HepG2 (cell line): ENCODE data around the gene AFF1. TPM values are rescaled to one million over a fixed set of nuclear protein-coding genes. Genes with fewer than 3 reads are reported as not detected.

ENCODE experiments used
- CCAR2 ChIP-seq: fragments of 200-400 bp; formaldehyde crosslinking; optimal IDR thresholded peaks from 2 replicates; pipeline ENCODE3; 2018; ENCODE audit warnings: low read depth, mild to moderate bottlenecking, low read length, moderate library complexity
- CENPX ChIP-seq: sonication (generic); formaldehyde crosslinking; IDR thresholded peaks from 2 replicates; pipeline ENCODE4 v1.9.0; 2021; ENCODE audit warnings: mild to moderate bottlenecking, missing genetic modification reagents, moderate library complexity
- DMAP1 ChIP-seq: IDR thresholded peaks from 2 replicates; pipeline ENCODE4 v1.6.1; 2016
- FLYWCH1 ChIP-seq: sonication (generic); formaldehyde crosslinking; IDR thresholded peaks from 2 replicates; pipeline ENCODE4 v1.8.1; 2023; ENCODE audit warnings: mild to moderate bottlenecking, missing genetic modification reagents
- FOXP1 ChIP-seq, 2 experiments: fragments of 450-650 bp in 1 of 2; IDR thresholded peaks; 2 replicates each; pipeline ENCODE4 v1.6.1; 2017 to 2018; ENCODE audit warnings: antibody characterized with exemption in 1 of 2
- KDM6A ChIP-seq: IDR thresholded peaks from 2 replicates; pipeline ENCODE4 v1.6.1; 2016; ENCODE audit warnings: low read depth
- KLF9 ChIP-seq: IDR thresholded peaks from 2 replicates; pipeline ENCODE4 v1.6.1; 2016; ENCODE audit warnings: low read depth
- NR2F2 ChIP-seq: IDR thresholded peaks from 2 replicates; pipeline ENCODE4 v1.6.1; 2012; ENCODE audit warnings: low read depth, inconsistent platforms, borderline replicate concordance
- PHF8 ChIP-seq: sonication (generic); formaldehyde crosslinking; IDR thresholded peaks from 2 replicates; pipeline ENCODE4 v1.5.0; 2020; ENCODE audit warnings: missing genetic modification reagents
- PLRG1 ChIP-seq: fragments of 450-650 bp; conservative IDR thresholded peaks from 2 replicates; pipeline ENCODE4 v1.6.1; 2016
- RNF219 ChIP-seq: sonication (generic); formaldehyde crosslinking; IDR thresholded peaks from 2 replicates; pipeline ENCODE4 v1.5.0; 2020; ENCODE audit warnings: mild to moderate bottlenecking, missing genetic modification reagents
- SETDB1 ChIP-seq: sonication (generic); formaldehyde crosslinking; IDR thresholded peaks from 2 replicates; pipeline ENCODE4 v1.5.1; 2020; ENCODE audit warnings: missing genetic modification reagents, mild to moderate bottlenecking, borderline replicate concordance
- SP1 ChIP-seq, 2 experiments: fragments of 450-650 bp in 1 of 2; sonication (generic) in 1 of 2; formaldehyde crosslinking in 1 of 2; IDR thresholded peaks; 2 replicates each; pipeline versions ENCODE4 v1.4.0 to v1.6.1; 2016 to 2020; ENCODE audit warnings: missing genetic modification reagents in 1 of 2
- TAF15 ChIP-seq: fragments of 200-400 bp; formaldehyde crosslinking; IDR thresholded peaks from one replicate; pipeline ENCODE4 v1.6.1; 2018; ENCODE audit warnings: mild to moderate bottlenecking, low read depth, low read length; ENCODE audit not compliant: poor library complexity, severe bottlenecking
- TBX2 ChIP-seq: sonication (generic); formaldehyde crosslinking; IDR thresholded peaks from 2 replicates; pipeline ENCODE4 v1.5.0; 2020; ENCODE audit warnings: missing genetic modification reagents, mild to moderate bottlenecking, borderline replicate concordance
- TOPORS ChIP-seq: sonication (generic); formaldehyde crosslinking; IDR thresholded peaks from 2 replicates; pipeline ENCODE4 v1.8.0; 2023; ENCODE audit warnings: mild to moderate bottlenecking, missing genetic modification reagents
- U2AF2 ChIP-seq: fragments of 200-400 bp; formaldehyde crosslinking; IDR thresholded peaks from 2 replicates; pipeline ENCODE4 v1.6.1; 2017; ENCODE audit warnings: low read depth, mild to moderate bottlenecking, low read length
- ZNF18 ChIP-seq: sonication (generic); formaldehyde crosslinking; IDR thresholded peaks from 2 replicates; pipeline ENCODE4 v1.8.0; 2022; ENCODE audit warnings: mild to moderate bottlenecking, missing genetic modification reagents; ENCODE audit not compliant: insufficient replicate concordance
- ZNF775 ChIP-seq: sonication (generic); formaldehyde crosslinking; IDR thresholded peaks from 2 replicates; pipeline ENCODE4 v1.4.0; 2020; ENCODE audit warnings: missing genetic modification reagents, mild to moderate bottlenecking, moderate library complexity, borderline replicate concordance
- ZNF790 ChIP-seq: sonication (generic); formaldehyde crosslinking; IDR thresholded peaks from 2 replicates; pipeline ENCODE4 v1.8.0; 2022; ENCODE audit warnings: missing genetic modification reagents, mild to moderate bottlenecking, borderline replicate concordance
- ZNF800 ChIP-seq: sonication (generic); formaldehyde crosslinking; IDR thresholded peaks from 2 replicates; pipeline ENCODE4 v1.4.0; 2020; ENCODE audit warnings: missing genetic modification reagents
- polyA plus RNA-seq, 8 experiments: library from polyadenylated mRNA; depleted of rRNA in 3 of 8; stranded (reverse) in 7 of 8; unstranded in 1 of 8; fragments of >200 nt; fragmentation: Illumina TruSeq in 4 of 8; extraction: Trizol in 4 of 8; gene quantifications; 2 replicates each; pipeline versions ENCODE4 v1.2.1 to v1.2.3, GENCODE V29; 2011 to 2016; ENCODE audit warnings: low read depth in 4 of 8, missing spikeins in 1 of 8, mixed read lengths in 1 of 8; ENCODE audit not compliant: insufficient read depth in 1 of 8
- total RNA-seq, 5 experiments: library from RNA; depleted of rRNA; stranded (reverse); fragments of >200 nt; fragmentation: Illumina TruSeq; extraction: Trizol; gene quantifications; 2 replicates each; pipeline ENCODE4 v1.2.3, GENCODE V29; 2016; ENCODE audit warnings: low read depth in 1 of 5
- TF ChIP-seq, protein P1 (sequence below): sonication (generic); formaldehyde crosslinking; IDR thresholded peaks from 2 replicates; pipeline ENCODE4 v1.4.0; 2020; ENCODE audit warnings: missing genetic modification reagents

The AFF1 gene
- total and polyA plus RNA-seq, 2 of the 13 experiments (the other 11 are each of a cell fraction or from before 2014, with no cell fraction given) = 15.5 to 15.9 TPM

DNA sequence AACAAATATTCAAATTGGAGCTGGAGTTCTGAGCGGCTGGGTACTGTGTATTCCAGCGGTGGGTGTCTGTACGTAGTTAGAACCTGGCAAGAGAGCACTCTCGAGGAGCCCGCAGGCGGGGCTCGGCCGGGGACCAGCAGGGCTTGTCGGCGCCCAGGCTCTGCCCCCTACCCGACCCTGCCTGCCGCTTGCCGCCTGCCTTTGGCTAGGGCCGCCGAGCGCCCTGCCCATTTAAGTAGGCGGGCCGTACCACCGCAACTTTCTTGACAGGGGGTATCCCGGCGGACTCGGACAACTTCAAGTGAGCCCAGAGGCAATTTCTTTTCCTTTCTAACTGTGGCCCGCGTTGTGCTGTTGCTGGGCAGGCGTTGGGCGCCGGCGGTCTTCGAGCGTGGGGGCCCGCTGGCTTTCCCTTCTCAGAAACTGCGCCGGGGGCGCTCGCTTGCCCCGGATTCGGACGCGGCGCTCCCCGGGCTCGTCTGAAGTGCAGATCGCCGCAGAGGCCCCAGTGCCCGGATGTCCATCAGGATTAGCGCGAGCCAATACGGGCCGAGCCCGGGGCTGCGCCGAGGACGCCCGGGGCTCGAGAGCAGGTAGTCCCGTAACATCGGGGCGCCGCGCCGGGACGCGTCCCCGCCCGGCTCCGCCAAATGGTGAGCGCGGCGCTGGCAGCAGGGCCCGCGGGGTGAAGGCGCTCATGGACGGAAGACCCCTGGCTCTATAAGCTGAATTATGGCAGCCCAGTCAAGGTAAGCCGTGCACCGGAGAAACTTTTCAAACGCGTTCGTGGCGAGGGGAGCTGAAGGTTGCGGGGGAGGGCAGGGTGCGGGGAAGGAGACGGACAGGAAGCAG lies 72.1 kb downstream of the AFF1 start (continued):
- no peak; the same call in none of the 2 replicates for TF ChIP-seq ZNF800 (CRISPR knock-in tag)
- TF ChIP-seq SP1 (IDR thresholded peaks at IDR 0.05) = no peak
- TF ChIP-seq SP1 (CRISPR knock-in tag; IDR thresholded peaks at IDR 0.05) = no peak
- TF ChIP-seq FLYWCH1 (CRISPR knock-in tag) = peak; percentile 23; the same call in 1 of the 2 replicates
- TF ChIP-seq U2AF2 = no peak
- TF ChIP-seq NR2F2 = no peak
- TF ChIP-seq FOXP1 (IDR thresholded peaks at IDR 0.05) = no peak
- TF ChIP-seq FOXP1 (CRISPR knock-in tag; IDR thresholded peaks at IDR 0.05) = no peak
- TF ChIP-seq KLF9 = 0 out of 2 replicates have a peak, but pooled peaks have one; percentile 41
- TF ChIP-seq PLRG1 = no peak
- TF ChIP-seq TAF15 = peak; percentile 87
- TF ChIP-seq TOPORS (CRISPR knock-in tag) = no peak
- TF ChIP-seq, protein P1, sequence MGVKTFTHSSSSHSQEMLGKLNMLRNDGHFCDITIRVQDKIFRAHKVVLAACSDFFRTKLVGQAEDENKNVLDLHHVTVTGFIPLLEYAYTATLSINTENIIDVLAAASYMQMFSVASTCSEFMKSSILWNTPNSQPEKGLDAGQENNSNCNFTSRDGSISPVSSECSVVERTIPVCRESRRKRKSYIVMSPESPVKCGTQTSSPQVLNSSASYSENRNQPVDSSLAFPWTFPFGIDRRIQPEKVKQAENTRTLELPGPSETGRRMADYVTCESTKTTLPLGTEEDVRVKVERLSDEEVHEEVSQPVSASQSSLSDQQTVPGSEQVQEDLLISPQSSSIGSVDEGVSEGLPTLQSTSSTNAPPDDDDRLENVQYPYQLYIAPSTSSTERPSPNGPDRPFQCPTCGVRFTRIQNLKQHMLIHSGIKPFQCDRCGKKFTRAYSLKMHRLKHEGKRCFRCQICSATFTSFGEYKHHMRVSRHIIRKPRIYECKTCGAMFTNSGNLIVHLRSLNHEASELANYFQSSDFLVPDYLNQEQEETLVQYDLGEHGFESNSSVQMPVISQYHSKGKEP (CRISPR knock-in tag) = 0 out of 2 replicates have a peak, but pooled peaks have one; percentile 63
- TF ChIP-seq TBX2 (CRISPR knock-in tag) = peak; percentile 84
- TF ChIP-seq DMAP1 = peak; percentile 29; the same call in 1 of the 2 replicates
- TF ChIP-seq ZNF18 (CRISPR knock-in tag) = peak; percentile 42
- no peak for TF ChIP-seq ZNF790 (CRISPR knock-in tag)
- TF ChIP-seq RNF219 = no peak; the same call in 1 of the 2 replicates
- TF ChIP-seq PHF8 (CRISPR knock-in tag) = peak; percentile 65
- TF ChIP-seq CCAR2 = no peak
- TF ChIP-seq KDM6A (CRISPR knock-in tag) = no peak
- no peak for TF ChIP-seq CENPX
- TF ChIP-seq ZNF775 (CRISPR knock-in tag) = no peak
- no peak for TF ChIP-seq SETDB1 (CRISPR knock-in tag)
